Activated CD4-positive, alpha-beta T cell treated with anti-CD3 and anti-CD28 coated beads, Interleukin-2, amount 50 U/mL, for 48 hours (primary cell): ENCODE data around the gene EGFL8.

ENCODE experiments used
- DNase-seq, 2 experiments: peaks; one replicate each; pipeline ENCODE4 v3.0.0-alpha.2; 2020

The EGFL8 gene

DNA sequence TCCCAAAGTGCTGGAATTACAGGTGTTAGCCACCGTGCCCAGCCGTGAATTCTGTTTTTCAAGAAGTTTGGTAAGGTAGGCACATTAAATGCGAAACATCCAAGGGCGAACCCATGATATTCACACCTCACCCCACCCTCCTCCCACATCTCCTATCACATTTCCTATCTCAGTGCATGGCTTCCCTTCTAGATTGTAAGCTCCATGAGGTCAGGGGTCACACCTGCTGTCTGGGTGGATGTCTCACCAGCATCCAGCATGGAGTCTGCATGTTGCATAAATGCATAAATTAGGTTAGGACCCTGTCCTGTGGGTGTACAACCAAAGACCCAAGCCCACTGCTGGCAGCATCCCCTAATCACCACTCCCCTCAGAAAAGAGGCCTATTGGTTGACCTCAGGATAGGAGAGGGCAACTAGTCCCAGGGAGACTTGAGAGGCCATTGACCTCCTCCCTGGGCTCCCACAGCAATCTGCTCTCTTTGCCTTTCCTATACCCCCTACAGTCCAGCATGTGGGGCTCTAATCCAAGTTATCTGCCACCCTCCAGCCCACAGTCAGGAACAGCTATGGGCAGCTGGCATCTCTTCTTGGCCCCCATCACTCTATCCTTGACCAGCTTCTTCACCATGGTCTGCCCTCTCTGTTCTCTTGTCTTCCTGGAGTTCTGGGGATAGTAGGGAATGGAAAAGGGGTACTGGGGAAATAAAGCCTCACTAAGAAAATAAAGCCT is 16.8 kb upstream of the EGFL8 start:
- no peak for DNase-seq

DNA sequence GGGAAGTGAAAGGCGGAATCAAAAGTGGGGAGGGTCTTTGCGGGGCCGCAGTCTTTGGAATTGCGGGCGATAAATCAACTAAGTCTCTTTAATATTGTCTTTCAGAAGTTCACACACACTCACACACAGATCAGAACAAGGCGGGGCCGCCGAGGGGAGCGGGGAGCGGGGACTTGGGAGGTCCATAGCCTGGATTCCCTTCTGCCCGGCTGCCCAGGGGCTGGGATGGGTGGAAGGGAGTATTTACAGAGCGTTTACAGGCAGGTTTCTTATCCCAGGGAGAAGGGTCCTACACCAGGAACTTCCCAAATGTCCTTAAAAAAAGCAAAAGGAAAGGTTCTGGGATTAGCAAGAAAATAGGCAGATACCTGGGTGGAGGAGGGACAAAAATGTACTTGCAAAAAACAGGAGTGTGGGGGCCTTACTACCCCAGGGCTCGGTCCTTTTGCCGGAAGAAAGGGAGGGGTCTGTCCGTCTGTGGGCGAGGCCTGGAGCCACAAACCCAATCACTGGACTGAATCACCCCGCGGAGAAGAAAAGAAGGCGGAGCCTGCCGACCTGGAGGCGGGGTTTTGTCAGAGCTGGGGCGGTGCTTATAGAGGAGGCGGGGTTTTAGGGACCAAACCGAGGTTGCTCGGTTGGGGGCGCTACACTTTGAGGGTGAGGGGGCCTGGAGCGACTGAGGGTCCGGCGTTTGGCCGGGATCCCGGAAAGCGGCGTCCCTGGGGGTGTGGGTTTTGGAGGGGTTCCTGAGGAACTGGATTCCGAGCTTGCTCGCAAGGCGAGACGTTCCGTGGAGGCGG is 15.9 kb upstream of the EGFL8 start:
- peak; percentile 73 to 77 for DNase-seq

- no peak for DNase-seq
These were observed 15.2 kb upstream of the EGFL8 start for GRCh38 chr6:32149092-32149755.

DNA sequence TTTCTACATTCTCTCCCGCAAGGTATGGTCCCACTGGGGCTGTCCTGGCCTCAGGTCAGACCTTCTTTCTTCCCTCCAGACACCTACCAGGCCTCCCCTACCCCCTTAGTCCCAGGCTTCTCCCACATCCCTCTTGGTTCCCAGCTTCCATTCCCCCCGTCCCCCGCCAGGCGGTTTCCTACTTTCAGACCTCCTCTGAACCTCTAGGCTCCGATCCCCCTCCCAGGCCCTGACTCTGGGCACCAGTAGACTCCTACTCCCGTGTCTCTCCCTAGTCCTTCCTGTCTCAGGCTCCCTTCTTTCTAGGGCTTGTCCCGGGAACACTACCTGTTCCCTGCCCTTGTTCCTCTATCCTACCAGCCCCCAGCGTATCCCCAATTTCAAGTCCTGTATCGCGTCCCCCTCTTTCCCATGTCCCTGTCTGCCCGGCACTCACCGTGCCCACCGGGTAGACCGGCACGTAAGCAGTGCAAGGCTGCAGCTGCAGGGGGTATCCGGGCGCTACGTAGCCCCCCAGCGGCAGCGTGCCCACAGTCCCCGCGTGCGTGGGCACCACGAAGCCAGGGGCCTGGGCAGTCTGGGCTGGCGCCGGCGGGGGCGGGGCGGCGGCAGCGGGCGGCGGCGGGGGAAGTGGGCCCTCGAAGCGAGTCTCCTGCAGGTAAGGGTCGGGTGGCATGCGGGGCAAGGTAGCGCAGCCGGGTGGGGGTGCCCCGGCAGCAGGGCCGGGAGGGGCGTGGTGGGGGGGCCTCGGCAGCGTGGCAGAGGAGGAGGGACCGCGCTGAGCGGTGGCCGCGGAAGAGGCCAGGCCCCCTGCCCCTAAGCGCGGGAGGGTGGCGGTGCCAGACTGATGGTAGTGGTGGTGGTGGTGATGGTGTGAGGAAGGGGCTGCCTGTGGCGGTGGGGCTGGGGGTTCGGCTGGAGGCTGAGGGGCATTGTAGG is 14.2 kb upstream of the EGFL8 start:
- DNase-seq, result no peak

- no peak for DNase-seq
These were observed 13.1 kb upstream of the EGFL8 start for GRCh38 chr6:32151181-32151862.

- DNase-seq, result no peak
These were observed 12.3 kb upstream of the EGFL8 start, which contains the start of gene PRRT1 for GRCh38 chr6:32151863-32152768. Gene PRRT1, minus strand, starts transcription at chr6:32151939. Its CDS starts 112 bp downstream, at chr6:32151827.

DNA sequence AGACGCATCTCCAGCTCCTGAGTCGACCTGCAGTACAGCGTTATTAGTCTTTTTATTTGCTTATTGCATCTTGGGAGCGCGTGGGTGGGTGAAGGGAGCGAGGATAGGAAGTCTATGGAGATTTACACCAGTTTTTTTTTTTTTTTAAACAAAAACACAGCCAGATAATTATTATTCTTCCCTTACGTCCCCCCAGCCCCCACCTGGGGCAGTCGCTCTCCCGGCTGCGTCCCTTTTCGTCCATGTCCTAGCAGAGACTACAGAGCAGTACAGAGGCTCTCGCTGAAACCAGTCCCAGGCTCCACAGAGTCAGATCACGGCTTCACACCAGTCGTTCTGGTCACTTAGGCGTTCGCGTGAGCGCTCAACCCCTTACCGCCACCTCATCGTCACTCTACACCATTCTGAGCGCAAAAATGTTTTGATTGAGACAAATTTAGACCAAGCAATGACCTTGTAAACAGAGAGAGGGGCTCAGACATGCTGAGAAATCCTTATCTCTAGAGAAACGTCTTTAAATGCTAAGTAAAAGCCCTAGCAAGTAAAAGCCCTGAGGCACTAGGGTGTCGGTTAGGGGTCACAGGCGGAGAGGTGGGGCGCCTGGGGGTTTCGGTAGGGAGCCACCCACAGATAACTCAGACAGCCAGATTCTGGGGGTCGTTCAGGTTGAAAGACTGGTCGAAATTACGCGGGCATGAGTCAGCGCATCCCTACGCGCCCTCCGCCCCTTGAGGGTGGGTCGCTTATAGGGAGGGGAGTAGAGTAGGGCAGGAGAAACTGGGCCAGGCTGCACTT is 11.4 kb upstream of the EGFL8 start:
- no peak for DNase-seq

DNA sequence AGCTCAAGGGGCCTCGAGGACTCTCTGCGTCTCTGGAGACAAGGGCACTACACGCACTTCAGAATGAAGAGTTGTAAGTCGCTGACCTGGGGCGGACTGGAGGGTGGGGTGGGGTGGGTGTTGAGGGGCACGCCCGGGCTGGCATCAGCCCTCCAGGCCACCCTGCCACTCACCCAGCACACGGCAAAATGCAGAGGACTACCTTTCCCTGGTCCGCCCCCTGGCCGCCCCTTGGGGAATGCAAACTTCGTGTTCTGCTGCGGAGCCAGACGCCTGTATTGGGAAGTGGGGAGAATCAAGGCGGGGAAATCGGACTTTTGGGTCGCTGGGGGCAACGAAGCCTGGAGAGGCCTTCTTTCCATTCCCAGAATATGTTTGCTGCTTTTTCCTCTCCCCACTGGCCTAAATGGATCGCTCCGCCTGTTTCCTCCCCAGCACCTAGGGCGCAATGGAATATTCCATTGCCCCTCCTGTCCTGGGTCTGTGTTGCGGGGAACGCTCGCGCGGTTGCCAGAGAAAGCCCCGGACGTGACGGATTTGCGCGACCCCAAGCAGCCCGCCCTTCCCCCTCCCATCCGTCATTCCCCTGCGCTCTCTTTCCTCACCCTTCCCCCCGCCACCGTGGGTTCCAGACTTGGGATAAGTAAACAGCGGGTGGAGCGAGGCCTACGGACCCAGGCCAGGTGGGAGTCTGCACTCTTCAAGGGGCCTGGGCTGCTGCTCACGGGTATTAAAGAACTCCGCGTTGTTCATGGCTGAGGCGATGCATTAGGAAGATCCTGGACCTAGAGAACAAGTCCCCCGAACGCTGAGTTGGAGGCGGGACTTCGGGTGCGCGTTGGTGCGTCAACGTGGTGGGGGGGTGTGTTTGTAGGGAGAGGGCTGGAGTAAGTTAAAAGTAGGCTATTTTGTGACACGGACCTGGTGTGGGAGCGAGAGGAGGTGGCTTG is 10.6 kb upstream of the EGFL8 start, which contains the start of gene PPT2:
Gene PPT2, plus strand, starts transcription at position 578 of the 950 bp plus-strand sequence. CDS start 454 bp downstream, outside the sequence.
- peak; percentile 78 to 83 for DNase-seq

GRCh38 chr6:32154514-32155161 is 9.8 kb upstream of the EGFL8 start:
- peak; percentile 62 to 71 for DNase-seq

DNA sequence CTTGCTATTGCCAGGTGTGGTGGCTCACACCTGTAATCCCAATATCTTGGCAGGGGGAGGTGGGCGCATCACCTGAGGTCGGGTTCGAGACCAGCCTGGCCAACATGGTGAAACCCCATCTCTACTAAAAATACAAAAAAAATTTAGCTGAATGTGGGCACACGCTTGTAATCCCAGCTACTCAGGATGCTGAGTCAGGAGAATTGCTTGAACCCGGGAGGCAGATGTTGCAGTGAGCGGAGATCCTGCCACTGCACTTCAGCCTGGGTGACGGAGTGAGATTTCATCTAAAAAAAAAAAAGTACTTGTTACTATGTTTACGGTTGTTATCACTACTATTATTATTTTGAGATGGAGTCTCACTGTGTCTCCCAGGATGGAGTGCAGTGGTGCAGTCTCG is 7.5 kb upstream of the EGFL8 start:
- DNase-seq, result no peak

DNA sequence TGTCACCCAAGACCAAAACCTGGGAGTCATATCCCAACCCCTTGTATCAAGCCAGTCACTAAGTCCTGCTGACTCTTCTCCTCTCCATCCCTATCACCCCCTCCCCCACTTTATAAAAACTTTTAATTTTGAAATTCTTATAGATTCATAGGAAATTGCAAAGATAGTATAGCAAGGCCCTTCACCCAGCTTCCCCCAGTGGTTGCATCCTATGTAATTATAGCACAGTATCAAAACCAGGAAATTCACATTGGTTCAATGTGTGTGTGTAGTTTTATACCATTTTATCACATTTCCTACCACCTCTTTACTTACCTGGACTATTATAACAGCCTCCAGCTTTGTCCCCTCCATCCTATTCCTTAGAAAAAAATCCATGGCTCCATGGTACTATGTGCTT is 6.3 kb upstream of the EGFL8 start:
- no peak for DNase-seq

- DNase-seq, result no peak
These were observed 686 bp upstream of the EGFL8 start for GRCh38 chr6:32163559-32164258.

GRCh38 chr6:32166411-32167061 is 2.1 kb downstream of the EGFL8 start:
- no peak for DNase-seq

GRCh38 chr6:32167154-32167760 is 2.9 kb downstream of the EGFL8 start:
- DNase-seq, result no peak

DNA sequence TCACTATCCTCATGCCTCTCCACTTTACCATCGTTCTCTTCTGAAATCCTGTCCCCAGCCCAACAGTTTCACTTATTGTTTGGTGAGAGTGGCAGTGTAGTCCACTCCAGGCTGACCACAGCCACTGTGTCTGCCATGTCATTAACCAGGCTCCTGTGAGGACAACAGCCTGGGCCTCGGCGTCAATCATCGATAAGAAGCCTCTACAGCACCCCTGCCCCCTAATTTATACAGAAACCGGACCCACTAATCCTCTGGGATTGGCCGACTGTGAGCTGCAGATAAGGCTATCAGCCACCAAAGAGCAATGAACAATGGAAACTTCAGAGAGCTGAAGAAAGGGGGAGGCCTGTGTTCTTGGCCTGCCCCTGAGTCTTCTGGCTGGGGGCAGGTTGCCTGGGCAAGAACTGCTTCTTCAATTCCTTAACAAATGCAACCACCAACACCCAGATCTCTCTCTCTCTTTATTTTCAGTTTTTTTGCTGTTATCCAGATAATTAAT is 3.4 kb downstream of the EGFL8 start:
- no peak for DNase-seq

DNA sequence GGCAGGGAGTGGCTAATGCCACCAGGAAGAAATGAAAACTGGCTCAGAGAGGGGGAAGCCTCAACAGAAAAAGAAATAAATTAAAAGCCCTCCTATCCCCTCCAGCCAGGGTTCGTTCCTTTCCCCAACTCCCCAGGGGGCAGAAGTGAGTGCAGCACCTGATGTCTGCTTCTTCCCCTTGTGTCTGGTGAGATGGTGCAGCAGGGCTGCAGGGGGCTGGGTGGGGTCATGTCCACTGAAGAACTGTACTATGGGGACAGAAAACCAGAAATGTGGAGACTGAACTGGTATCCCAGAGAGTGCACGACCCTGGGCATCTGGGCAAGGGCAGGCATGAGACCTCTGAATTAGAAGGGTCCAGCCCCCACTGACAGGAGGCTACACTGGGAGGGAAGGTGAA is 4.0 kb downstream of the EGFL8 start:
- no peak for DNase-seq
